Stimulated activated CD8-positive, alpha-beta memory T cell treated with anti-CD3 and anti-CD28 coated beads, Interleukin-7, amount 100 ng/mL, for 48 hours (primary cell): Measurements from ENCODE around the gene PRICKLE4.
"Not testable (repeated sequence)": the region's sequence is repeated elsewhere in the genome, so short reads cannot be mapped to it uniquely, and the experiment has no call there.

Experiments used
- DNase-seq, 2 donors: peaks; one replicate each; pipeline ENCODE4 v3.0.0-alpha.2; 2020; ENCODE audit warnings: low read depth in 1 of 2; ENCODE audit errors: extremely low read depth in 1 of 2

The PRICKLE4 gene

DNA sequence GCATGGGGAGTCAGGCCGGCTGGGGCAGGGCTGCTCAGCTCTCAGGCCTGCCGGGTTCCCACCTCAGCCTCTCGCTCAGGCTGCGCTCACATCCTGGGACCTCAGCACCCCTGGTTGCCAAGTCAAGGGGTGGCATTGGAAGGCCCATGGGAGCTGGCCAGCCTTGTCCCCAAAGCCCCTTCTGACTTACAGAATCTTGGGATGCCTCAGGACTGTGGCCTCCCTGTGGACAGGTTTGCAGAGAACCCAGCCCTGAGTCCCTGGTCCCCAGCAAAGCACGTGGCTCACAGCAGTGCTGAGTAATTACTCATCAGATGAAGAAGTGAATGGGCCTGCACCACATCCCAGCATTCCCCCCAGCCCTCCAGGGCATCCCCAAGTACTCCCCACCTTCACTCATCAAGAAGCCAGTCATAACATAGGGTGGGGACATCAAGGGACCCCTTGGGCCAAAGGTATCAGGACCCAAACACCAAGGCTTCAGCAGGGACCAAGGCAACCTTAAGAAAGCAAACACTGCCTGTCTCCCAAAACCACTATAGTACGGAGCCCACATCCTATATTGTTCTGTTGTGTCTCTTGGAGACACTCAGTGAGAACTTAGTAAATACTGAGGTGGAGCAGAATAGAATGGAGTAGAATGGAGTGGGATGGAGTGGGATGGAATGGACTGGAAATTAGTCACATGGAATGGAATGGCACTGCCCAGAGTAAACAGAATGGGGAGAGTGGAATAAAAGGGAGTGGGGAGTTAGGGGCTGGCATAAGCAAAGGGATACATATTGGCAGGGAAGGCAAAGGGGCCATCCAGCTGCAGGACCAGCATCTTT, 37.0 kb upstream of the PRICKLE4 start:
- DNase-seq = no peak

- no peak for DNase-seq
Measured at GRCh38 chr6:41744236-41744787, 36.3 kb upstream of the PRICKLE4 start.

DNA sequence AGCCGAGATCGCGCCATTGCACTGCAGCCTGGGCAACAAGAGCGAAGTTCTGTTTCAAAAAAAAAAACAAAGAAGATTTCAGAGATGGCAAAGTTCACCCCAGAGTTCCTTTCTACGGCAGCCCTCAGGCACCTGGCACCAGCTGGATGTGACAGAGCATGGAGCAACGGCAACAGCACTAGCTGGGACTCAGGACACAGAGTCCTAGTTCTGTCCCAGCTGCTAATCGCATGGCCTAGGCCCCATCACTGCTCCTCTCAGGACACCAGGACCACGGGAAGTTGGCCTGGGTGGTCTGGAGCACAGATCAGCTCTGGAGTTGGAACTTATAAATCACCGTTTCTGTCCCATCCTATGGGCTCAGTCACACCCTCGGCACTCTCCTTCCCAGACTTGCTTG, 34.5 kb upstream of the PRICKLE4 start:
- no peak for DNase-seq

DNA sequence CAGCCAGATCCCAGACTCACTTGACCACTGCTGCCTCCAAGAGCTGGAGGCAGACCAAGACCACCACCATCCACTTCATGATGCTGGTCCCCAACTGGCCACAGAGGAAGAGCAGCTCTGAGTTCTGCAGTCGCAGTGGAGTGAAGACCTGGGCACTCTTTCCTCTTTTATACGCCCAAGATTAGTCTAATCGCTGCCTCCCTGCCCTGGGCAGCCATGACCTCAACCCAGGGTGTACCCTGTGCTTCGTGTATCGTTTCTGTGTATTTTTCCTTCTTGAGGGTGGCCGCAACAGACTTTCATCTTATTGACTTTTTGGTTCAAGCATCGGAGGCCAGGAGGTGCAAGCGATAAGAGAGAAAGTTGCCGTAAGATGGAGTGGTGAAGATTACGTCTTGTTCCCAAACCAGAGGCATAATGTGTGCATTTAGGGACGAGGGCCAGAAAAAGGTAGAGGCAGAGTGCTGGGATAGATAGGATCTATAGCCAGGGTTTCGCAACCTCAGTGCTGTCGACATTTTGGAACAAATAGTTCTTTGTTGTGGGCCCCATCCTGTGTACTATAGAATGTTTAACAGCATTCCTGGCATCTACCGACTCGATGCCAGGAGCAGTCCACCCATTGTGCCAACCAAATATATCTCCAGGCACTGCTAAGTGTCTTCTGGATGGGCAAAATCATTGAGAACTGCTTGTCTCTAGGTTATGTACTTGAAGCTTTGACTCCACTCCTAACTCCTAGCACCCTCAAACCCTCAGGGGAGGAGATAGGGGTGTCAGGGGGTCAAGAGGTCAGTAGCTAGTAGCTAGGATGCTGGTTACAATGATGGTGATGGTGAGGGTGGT, 33.1 kb upstream of the PRICKLE4 start, which contains the start of gene PGC:
Gene PGC, minus strand, starts transcription at position 142 of the 846 bp plus-strand sequence. Its CDS starts 63 bp downstream, at position 79.
- no peak for DNase-seq

- no peak for DNase-seq
Measured at GRCh38 chr6:41748102-41748477, 32.5 kb upstream of the PRICKLE4 start.

DNA sequence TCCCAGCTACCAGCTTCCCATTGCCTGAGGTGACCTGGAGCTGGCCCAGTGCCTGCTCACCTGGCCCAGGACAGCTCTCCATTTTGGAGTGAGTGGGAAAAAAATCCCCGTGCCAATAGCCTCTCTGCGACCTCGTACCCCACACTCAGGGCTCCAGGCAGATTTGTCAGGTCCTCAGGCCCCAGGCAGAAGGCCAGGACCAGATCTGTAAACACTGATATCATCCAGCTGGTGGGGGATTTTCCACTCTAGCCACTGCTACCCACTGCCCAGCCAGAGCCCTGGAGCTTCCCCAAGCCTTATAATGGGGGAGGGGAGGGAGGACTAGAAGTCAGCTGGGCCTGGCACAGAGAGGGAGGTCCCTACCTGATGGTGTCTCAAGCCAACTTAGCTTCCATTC, 32.0 kb upstream of the PRICKLE4 start:
- DNase-seq = no peak

DNA sequence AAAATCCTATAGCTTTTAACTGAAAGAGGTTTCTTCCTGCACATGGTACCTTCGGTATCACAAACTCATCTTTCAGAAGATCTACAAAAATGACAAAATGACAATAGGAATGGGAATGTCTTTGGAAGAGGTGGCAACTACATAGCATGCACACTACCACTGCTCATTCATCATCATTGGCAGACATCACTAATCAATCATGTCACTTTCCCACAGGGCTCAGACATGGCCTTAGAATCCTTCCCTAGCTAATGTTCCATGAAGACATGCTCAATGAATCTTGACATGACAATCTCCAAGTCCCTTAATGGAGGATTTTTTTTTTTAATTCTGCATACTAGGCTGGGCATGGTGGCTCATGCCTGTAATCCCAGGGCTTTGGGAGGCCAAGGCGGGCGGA, 30.2 kb upstream of the PRICKLE4 start:
- no peak for DNase-seq

GRCh38 chr6:41755895-41756294, 24.7 kb upstream of the PRICKLE4 start:
- DNase-seq = no peak

DNA sequence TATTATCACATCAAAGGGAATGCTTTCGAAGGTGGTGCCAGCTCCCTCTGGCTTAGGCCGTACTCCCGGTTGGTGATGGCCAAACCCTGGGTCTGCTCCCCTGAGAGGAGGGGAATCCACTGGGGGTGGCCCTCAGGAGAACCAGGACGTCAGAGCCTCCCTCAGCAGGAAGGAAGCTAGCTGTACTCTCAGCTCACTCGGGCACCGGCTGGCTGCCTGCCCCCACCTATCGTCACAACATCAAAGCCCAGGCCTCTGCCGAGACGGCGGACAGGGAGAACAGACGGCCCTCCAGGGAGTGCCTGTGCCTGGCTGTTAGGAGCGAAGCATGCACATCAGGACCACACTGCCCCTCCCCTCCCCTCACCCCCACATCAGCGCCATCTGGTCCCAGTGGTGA, 24.2 kb upstream of the PRICKLE4 start:
- DNase-seq = no peak

GRCh38 chr6:41757271-41757670, 23.3 kb upstream of the PRICKLE4 start:
- no peak for DNase-seq

- no peak for DNase-seq
Measured at GRCh38 chr6:41757931-41758640, 22.5 kb upstream of the PRICKLE4 start.

- no peak for DNase-seq
Measured at GRCh38 chr6:41758641-41759035, 21.9 kb upstream of the PRICKLE4 start.

- no peak for DNase-seq
Measured at GRCh38 chr6:41759106-41759904, 21.3 kb upstream of the PRICKLE4 start.

DNA sequence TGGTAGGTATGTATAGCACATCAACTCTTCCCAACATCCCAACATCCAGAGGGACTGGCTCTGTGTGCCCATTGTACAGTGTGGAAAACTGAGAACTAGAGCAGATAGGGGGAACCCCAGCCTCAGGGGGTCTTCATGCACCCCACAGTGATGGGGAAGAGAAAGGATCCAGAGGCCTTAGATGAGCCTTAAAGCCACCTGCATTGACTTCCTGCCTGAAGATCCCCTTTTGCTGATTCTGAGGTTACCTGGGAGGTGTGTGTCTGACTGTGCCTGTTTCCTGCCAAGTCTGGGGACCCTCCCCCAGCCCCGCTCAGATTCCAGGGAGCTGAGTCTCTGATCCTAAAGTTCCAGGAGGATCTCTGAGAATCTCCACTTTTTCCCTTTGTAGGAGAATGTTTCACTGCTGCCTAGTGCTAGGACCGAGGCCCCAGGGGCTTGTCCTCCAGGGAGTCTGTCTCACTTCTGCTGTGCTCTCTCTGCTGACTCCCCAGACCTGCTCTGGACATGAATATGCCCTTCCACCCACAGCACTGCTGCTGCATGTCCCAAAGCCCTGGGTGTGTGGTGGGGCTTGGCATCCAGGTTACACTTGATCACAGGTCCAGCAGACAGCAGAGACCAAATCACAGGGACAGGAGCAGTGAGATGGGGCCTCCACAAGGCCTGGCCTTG, 20.5 kb upstream of the PRICKLE4 start:
- DNase-seq = no peak

- no peak for DNase-seq
Measured at GRCh38 chr6:41763470-41763869, 17.1 kb upstream of the PRICKLE4 start.

GRCh38 chr6:41766043-41766664, 14.4 kb upstream of the PRICKLE4 start:
- DNase-seq = not testable (repeated sequence)

DNA sequence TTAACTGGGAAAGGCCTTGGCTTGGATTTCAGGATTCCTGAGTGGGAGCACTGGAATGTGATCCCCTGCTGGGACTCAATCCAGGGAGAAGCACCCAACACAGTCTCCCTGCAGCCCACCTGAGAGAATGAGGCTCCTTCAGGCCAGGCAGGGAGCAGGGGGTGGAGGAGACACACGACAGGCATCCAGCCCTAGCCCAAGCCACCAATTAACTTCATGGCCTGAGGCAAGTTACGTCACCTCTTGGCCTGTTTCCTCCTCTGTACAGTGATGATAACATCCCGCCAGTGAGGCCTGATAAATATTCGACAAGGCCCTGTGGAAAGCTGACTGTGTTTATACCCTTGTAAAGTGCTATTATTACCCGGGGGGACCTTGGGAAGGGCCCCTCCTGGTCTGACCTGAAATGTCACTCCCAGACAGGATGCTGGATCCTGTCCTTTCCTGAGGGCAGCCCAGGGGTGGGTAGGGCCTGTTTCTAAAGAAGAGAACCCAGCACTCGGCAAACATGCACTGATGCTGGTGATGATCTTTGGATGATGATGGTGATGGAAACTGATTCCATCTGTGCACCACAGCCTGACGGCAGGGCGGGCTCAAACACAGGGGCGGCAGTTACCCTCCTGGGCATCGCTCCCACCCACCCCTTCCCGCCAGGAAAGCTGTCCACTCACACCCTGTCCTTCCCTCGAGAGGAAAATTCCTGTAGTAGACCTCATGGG, 13.3 kb upstream of the PRICKLE4 start:
- DNase-seq = no peak

GRCh38 chr6:41768545-41769308, 11.9 kb upstream of the PRICKLE4 start:
- no peak for DNase-seq
